ENCODE measurements around the gene ARHGEF1.
A peak's percentile ranks its signal among the peaks of the same experiment; 100 is the strongest.

DNA sequence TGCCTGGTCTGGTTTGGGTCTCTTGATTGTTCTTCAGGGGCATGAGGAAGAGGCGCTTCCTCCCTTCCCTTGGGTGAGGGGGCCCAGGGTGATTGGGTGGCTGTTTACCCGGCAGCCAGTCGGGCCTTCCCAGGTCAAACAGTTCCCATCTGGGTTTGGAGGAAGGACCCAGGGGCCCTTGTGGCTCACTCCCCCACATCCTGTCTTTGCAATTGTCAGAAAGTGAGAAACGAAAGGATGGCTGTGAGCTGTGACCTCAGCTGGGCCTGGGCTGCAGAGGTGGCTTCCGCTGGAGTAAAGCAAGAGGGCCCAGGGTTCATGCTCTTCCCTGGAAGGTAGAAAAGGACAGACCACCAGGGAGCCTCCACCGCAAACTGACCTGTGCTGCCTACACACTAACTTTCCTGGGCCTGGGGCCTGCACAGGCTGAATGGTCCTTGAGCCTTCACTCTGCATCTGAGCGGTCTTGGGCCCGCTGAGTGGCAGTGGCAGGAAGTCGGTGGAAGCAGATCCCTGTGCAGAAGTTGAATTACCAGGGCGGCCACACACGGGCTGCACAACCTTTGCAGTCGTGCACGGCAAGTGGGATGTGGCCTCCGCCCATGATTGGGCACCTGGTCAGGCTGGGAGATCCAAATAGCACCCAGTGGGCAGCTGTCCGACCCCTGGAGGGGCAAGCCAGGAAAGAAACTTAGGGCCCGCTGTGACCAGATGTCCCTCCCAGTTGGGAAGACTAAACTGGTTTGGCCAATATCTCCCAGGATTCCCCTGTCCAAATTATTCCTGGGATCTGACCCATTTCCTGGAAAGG is 11.2 kb upstream of the ARHGEF1 start:
- peak; percentile 92 for TF ChIP-seq POLR2AphosphoS5 (IDR thresholded peaks at IDR 0.05; ENCODE audit: low read depth, low read length)
- TF ChIP-seq, protein P1, sequence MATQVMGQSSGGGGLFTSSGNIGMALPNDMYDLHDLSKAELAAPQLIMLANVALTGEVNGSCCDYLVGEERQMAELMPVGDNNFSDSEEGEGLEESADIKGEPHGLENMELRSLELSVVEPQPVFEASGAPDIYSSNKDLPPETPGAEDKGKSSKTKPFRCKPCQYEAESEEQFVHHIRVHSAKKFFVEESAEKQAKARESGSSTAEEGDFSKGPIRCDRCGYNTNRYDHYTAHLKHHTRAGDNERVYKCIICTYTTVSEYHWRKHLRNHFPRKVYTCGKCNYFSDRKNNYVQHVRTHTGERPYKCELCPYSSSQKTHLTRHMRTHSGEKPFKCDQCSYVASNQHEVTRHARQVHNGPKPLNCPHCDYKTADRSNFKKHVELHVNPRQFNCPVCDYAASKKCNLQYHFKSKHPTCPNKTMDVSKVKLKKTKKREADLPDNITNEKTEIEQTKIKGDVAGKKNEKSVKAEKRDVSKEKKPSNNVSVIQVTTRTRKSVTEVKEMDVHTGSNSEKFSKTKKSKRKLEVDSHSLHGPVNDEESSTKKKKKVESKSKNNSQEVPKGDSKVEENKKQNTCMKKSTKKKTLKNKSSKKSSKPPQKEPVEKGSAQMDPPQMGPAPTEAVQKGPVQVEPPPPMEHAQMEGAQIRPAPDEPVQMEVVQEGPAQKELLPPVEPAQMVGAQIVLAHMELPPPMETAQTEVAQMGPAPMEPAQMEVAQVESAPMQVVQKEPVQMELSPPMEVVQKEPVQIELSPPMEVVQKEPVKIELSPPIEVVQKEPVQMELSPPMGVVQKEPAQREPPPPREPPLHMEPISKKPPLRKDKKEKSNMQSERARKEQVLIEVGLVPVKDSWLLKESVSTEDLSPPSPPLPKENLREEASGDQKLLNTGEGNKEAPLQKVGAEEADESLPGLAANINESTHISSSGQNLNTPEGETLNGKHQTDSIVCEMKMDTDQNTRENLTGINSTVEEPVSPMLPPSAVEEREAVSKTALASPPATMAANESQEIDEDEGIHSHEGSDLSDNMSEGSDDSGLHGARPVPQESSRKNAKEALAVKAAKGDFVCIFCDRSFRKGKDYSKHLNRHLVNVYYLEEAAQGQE (IDR thresholded peaks at IDR 0.05; ENCODE audit: insufficient read depth in 1 of 2, low read depth in 2 of 2, low read length in 2 of 2): no peak

Data from PFSK-1 (cell line).